Coronary artery (tissue), 2 donors: Measurements from ENCODE around the gene LRRC3.

Experiments
- DNase-seq: peaks from one replicate; pipeline ENCODE4 v3.0.0-alpha.2; 2017; ENCODE audit warnings: low spot score
- H3K27ac ChIP-seq, 2 donors: fragments of 200-600 bp; sonication (generic); one replicate each; pipeline ENCODE4 v1.5.1; 2016 to 2019
- H3K4me3 ChIP-seq: fragments of 200-600 bp; sonication (generic); 2 replicates; pipeline ENCODE4 v1.5.1; 2016; ENCODE audit warnings: mild to moderate bottlenecking, moderate library complexity
- CTCF ChIP-seq: fragments of 200-600 bp; sonication (generic); IDR thresholded peaks from one replicate; pipeline ENCODE4 v1.5.1; 2019; ENCODE audit warnings: antibody characterized with exemption

LRRC3 gene

GRCh38 chr21:44420416-44421205 lies 34.7 kb upstream of the LRRC3 start:
- DNase-seq, result peak; percentile 41
- H3K4me3 ChIP-seq, result no peak overlapping the region
- TF ChIP-seq CTCF, result no peak
- no peak overlapping the region for H3K27ac ChIP-seq

GRCh38 chr21:44421901-44422840 lies 33.1 kb upstream of the LRRC3 start:
- no peak for TF ChIP-seq CTCF

GRCh38 chr21:44423312-44423821 lies 31.9 kb upstream of the LRRC3 start:
- DNase-seq, result no peak
- TF ChIP-seq CTCF, result no peak
- Histone ChIP-seq H3K27ac (no peak overlapping the region), H3K4me3 (no peak overlapping the region)

More at GRCh38 chr21:44421901-44422840, 33.1 kb upstream of the LRRC3 start:
- H3K27ac ChIP-seq, result no peak overlapping the region
- no peak overlapping the region for H3K4me3 ChIP-seq
- no peak for DNase-seq

- no peak overlapping the region for H3K27ac ChIP-seq
- H3K4me3 ChIP-seq, result no peak overlapping the region
- TF ChIP-seq CTCF, result no peak
- no peak for DNase-seq
Measured at GRCh38 chr21:44423941-44424607, 31.2 kb upstream of the LRRC3 start.

- H3K27ac ChIP-seq, result no peak overlapping the region
- DNase-seq, result no peak
- H3K4me3 ChIP-seq, result no peak overlapping the region
- TF ChIP-seq CTCF, result no peak
Measured at GRCh38 chr21:44424608-44425306, 30.6 kb upstream of the LRRC3 start.

GRCh38 chr21:44425307-44425894 lies 29.9 kb upstream of the LRRC3 start:
- Histone ChIP-seq H3K27ac (no peak overlapping the region), H3K4me3 (no peak overlapping the region)
- no peak for DNase-seq
- TF ChIP-seq CTCF, result no peak
